NAMALWA (cell line): Measurements from ENCODE around the gene SLC16A13.
A peak's percentile ranks its signal among the peaks of the same experiment; 100 is the strongest.

ENCODE experiments used
- DNase-seq: peaks from one replicate; pipeline ENCODE4 v3.0.0-alpha.2; 2015; ENCODE audit warnings: low spot score

Gene SLC16A13

DNA sequence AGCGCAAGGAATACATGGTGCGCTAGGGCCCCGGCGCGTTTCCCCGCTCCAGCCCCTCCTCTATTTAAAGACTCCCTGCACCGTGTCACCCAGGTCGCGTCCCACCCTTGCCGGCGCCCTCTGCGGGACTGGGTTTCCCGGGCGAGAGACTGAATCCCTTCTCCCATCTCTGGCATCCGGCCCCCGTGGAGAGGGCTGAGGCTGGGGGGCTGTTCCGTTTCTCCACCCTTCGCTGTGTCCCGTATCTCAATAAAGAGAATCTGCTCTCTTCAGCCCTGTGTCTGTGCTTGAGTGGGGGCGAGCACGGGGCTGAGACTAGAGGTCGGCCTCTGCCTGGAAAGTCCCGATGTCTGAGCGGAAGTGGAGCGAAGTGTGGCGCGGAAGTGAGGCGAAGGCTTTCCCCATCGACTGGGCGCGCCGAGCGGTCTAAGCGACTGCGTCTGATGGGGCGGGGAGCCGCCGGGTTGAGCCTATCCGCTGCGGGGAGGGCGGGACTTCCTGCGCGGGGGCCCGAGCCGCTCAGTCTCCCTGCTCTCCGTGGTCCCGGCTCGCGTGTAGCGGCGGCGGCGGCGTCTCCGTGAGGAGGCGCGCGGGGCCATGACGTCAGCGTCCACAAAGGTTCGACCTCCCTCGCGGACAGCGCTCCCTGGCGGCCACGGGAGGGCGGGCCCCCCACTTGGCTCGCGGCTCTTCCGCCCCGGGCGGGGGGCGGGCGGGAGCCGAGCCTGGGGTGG is 21.4 kb upstream of the SLC16A13 start:
- DNase-seq = peak; percentile 93

DNA sequence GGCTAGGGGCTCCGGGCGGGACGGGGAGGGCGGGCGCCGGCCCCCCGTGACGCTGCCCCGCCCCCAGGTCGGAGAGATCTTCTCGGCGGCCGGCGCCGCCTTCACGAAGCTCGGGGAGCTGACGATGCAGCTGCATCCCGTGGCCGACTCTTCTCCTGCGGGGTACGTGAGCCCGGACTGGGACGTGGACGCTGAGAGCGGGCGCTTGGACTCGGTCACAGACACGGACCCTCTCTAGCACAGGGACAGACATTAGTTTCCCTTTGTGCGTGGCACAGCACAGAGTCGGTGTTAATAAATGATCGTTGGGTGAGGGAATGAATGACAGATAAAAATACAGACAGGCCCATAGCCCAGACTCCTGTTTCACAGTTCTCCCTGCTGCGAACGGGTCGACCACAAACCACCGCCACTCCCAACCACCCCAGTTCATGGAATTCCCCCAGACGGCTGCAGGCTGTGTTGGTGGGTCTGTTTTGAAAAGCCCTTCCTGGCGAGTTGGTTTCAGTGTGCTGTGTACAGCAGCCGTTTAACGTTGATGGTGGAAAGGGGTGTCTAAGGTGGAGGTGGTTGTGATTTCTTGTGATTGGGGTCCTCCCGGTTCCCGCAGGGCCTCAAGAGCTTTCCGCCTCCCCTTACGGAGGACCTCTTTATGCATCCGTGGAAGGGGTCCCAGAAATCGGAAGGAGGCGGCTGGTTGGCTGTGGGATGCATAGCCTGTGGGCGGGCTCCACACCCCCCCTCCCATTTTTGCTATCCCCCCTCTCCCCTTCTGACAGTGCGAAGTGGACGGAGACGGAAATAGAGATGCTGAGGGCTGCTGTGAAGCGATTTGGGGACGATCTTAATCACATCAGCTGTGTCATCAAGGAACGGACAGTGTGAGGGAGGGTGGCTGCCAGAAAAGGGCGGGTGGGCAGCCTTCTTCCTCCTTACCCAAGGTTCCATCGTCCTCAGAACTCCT is 20.5 kb upstream of the SLC16A13 start:
- DNase-seq = no peak

DNA sequence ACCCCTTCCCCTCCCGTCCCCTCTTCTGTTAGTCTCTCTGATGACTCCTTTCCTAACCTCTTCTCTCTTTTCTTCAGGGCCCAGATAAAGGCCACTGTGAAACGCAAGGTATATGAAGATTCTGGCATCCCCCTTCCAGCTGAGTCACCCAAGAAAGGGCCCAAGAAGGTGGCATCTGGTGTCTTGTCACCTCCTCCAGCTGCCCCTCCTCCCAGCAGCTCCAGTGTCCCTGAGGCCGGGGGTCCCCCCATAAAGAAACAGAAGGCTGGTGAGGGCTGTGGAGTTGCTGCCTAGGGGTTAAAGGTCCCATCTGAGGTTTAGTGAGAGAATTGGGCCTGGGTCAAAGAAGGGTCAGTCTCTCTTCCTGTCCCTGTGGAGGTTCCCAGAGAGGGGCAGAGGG is 19.4 kb upstream of the SLC16A13 start:
- DNase-seq = no peak

DNA sequence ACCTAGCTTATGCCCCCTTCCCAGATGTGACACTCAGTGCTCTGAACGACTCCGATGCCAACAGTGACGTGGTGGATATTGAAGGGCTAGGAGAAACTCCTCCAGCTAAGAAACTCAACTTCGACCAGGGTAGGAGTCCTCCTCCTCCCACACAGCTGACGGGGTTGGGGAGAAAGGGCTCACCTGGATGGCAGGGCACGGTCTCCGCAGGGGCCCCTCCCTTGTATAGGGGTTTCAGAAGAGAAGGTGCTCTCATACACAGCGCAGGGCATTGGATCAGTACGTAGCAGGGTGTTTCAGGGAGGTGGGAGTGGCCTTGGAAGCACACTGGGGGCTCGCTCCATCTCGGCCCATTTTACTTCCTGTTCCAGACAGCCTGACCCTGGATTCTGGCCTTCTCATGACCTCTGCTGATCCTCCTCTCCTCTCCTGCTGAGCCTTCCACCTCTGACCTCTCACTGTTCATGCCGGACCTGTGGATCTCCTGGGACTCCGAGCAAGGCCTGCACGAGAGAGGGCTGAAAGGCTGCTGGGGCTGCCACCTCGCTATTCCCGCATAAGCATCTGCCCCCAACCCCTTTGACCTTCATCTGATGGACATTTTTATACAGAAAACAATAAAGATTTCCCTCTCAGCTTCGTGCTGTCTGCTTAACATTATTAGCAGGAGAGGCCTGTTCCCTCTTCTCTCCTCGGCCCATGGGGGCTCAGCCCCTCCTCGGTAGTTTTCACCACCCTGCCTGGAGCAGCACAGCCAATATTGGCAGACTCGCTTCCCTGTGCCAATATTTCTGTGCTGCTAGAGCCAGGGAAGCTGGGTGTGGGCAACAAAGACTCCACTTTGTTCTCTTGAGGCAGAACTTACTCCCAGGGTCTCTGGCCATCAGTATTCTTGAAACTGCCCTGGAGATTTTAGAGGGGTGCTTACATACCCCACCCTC is 18.7 kb upstream of the SLC16A13 start:
- DNase-seq = no peak

DNA sequence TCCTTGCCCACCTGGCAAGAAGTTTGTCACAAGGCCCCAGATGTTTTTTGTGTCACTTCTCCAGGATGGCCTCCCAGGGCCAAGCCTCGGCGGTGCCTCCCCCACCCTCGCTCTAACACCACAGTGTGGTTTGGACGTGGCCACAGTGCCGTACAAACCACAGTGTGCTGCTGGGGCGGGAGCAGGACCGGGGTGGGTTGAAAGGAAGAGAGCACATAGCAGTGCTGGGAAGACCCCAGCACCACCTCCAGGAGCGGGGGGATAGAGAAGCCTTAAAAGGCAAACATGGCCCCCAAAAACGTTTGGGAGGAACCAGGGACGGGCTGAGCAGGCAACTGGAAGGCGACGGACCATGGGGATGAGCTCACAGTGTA is 18.0 kb upstream of the SLC16A13 start:
- DNase-seq = no peak

DNA sequence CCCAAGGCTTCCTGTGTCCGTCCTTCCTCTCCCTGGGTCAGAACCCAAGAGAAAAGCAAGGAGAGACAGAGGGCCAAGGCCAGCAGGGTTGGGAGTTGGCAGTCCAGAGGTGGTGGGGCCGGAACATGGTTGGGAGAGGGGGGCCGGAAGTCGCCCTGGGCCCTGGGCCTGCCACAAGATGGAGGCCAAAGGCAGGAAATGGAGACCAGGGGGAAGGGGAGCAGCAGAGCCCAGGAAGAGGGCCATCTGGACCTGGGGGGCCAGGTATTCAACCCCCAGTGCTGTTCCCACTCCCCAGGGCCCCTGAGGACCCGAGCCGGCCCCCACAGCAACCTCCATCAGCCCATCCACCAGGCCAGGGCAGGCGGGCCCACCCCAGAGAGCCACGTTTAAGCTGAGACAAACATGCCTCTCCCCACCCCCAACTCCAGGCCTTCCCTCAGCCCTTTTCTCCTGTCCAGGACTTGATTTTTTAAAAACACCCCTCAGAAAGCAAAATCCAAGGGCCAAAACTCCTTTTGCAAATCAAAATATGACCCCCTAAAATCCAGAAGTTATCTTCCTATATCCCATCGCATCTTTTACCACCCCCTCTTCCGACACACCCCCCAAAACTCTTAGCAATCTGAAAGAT is 17.4 kb upstream of the SLC16A13 start:
- no peak for DNase-seq

DNA sequence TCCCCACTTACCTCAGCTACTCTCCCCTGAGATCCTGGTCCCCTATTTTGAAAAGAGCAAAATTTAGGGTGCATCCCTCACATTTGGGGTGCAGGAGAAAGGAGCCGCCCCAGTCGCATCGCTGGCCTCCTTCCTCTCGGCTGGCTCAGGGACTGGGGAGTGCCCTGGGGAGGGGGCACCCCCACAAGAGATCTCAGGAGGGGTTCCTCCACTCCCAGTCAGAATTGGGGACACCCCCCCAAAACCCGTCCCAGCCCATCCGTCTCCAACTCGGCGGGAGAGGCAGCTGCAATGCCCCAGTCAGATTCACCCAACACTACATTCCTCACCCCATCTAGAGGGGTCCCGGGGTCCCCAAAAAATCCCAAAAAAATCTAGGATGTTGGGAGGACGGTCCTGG is 16.4 kb upstream of the SLC16A13 start:
- no peak for DNase-seq

DNA sequence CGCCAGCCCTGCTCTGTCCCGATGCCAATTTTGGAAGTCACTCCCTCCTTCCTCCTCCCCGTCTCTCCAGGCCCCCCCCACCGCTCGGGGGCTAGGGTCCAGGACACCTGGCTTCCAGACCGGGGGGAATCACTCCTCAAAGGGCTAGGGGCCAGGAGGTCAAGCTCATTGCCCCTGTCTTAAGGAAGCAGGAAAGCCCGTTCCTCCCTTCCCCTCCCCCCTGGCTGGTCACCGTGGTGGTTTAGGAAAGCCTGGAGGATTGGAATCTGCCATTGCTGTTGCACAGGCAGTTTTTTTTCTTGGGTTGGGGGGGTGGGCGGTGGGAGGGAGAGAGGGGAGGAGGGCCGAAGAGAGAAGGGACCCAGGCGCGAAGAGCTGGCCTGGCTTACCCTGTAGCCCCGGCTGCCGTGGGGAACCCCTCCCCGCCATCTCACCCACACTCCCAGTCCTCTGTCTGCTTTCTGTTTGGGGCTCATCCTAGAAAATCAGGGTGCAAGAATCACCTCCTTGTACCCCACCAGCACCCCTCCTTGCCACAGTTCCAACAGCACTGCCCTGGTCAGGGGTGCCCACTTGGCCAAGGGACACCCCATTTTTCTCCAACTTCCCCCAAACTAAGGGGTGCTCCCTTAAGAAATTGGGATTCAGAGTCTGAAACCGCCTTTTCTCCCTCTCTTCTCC is 15.8 kb upstream of the SLC16A13 start:
- DNase-seq = no peak

DNA sequence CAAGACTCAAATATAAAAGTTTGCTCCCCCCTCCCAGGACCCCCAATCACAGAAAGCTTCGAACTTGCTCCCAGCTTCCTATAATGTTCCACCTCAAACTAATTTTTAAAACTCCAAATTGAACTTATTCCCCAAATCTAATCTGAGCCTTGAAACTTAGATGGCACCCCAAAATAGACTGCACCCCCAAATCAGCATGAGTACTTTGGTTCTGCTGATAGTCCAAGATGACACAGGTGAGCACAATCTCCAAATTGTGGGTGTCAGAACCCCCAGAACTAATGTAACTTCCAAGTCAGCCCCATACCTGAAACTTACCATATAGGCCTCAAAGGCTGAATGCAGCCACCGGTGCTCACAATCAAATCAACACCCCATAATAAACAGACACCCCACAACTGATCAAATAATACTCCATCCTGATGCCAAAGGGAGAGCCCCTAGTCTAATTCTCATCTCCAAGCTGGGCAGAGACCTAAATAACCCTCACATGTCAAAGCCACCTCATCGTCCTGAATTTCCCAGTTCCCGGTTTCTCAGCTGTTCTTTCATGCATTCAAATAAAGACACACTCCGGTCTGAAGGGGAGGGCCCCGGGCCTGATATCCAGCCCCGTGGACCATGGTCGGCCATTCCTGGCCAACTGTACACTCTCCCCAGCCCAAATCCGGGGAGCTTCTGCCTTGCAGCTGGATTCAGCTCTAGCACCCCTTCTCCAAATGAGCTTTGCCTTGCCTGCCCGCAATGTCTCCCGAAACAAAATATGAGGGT is 14.7 kb upstream of the SLC16A13 start:
- no peak for DNase-seq

DNA sequence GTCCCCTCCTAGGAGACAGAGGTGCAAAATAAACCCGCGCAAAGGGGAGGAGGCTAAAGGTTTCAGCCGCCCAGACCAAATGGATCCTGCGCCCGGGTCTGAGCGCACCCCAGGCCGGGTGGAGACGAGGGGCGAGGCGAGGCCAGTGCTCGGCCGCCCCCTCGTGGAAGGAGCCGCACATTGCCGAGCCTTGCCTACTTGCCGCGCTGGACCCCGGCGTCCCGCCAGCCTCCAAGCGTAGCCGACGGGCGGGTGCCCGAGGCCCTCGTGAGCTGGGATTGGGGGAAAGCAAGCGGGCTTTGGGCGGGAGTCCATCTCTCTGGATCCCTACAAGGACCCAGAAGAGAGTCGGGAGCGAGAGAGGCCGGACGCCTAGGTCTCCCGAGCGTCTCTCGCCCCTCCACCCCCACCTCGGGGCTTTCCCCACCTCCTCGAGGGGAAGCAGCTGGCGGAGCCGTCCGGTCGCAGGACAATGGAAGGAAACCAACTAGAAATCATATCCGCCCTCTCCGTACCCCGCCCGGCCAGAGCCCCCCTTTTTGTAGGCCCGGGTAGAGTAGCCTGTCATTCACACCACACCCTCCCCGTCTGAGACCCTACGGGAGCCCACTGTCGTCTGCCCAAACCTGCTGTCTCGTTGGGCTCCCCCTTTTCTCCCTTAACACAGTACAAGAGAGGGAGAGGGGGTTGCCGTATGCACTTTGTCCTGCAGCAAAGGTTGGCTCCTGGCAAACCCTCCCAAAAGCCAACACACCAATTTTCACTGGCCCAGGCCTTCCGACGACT is 13.6 kb upstream of the SLC16A13 start:
- peak; percentile 73 for DNase-seq

DNA sequence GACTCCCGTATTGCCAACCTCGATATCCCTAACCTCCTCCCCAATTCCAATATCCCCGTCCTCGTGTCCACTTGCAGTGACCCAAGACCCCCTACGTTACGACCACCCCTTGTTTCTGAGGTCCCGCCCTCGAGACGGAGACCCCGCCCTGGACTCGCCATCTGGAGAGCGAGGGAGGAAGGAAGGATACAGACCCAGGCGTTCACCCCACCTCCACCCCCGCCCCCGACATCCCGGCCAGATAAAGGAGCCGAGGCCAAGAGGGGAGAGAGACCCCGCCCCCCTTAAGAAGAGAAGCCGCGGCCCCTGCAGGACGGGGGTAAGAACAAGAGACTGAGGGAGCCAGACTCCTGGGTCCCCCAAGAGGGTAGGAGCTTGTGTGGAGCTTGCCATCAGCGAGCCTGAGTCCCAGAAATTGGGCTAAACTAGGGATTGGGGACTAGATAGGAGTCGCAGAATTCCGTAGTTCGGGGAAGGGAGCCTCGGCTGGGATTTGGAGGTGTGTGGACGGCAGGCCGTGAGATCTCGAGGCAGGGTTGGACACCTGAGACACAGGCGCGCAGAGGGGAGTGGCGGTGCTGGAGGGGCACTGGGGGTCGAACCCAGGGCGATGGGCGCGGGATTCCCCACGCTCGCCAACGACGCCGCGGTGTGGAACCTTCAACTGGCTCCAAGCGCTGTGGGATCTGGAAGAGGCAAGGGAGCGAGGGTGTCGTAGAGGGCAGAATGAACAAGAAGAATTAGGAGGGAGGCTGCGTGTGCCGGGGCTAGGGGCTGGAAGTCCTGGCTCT is 12.8 kb upstream of the SLC16A13 start, which contains the start of gene BCL6B:
BCL6B (plus strand) TSS at position 270 of the 791 bp plus-strand sequence. CDS start 622 bp downstream, outside the sequence.
- no peak for DNase-seq

DNA sequence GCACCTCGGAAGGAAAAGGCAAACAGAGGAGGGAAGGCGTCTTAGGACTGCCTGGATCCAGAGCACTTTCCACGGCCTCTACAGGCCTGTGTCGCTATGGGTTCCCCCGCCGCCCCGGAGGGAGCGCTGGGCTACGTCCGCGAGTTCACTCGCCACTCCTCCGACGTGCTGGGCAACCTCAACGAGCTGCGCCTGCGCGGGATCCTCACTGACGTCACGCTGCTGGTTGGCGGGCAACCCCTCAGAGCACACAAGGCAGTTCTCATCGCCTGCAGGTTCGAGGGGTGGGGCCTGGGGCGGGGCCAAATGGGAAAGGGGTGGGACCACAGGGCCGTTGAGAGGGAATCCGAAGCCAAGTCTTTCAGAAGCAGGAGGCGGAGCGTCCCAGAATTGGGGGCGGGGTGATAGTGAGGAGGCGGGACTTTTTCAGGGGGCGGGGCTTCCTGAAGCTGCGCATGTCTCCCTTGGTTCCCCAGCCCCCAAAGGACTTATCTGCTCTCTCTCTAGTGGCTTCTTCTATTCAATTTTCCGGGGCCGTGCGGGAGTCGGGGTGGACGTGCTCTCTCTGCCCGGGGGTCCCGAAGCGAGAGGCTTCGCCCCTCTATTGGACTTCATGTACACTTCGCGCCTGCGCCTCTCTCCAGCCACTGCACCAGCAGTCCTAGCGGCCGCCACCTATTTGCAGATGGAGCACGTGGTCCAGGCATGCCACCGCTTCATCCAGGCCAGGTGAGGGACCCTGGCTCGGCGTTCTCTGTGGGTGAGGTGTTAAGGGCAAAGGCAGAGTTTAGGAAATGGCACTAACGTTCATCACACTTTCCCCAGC is 12.0 kb upstream of the SLC16A13 start:
- DNase-seq = peak; percentile 61

DNA sequence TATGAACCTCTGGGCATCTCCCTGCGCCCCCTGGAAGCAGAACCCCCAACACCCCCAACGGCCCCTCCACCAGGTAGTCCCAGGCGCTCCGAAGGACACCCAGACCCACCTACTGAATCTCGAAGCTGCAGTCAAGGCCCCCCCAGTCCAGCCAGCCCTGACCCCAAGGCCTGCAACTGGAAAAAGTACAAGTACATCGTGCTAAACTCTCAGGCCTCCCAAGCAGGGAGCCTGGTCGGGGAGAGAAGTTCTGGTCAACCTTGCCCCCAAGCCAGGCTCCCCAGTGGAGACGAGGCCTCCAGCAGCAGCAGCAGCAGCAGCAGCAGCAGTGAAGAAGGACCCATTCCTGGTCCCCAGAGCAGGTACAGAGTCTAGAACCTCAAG is 11.4 kb upstream of the SLC16A13 start:
- DNase-seq = no peak

DNA sequence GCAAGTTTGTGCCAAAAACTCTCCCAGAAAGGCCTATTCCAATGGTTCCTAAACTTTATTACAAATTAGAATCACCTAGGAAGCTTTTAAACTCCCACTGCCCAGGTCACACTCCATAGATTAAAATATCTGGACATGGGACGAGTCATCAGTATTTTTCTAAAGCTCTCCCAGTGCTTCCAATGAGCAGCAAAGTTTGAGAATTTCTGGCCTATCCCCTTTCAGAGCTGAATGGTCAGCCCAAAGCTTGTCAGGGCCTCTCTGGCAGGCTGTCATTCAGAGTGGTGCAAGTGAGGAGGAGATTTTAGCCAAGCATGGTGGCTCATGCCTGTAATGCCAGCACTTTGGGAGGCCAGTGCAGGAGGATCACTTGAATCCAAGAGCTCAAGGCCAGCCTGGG is 10.6 kb upstream of the SLC16A13 start:
- no peak for DNase-seq

DNA sequence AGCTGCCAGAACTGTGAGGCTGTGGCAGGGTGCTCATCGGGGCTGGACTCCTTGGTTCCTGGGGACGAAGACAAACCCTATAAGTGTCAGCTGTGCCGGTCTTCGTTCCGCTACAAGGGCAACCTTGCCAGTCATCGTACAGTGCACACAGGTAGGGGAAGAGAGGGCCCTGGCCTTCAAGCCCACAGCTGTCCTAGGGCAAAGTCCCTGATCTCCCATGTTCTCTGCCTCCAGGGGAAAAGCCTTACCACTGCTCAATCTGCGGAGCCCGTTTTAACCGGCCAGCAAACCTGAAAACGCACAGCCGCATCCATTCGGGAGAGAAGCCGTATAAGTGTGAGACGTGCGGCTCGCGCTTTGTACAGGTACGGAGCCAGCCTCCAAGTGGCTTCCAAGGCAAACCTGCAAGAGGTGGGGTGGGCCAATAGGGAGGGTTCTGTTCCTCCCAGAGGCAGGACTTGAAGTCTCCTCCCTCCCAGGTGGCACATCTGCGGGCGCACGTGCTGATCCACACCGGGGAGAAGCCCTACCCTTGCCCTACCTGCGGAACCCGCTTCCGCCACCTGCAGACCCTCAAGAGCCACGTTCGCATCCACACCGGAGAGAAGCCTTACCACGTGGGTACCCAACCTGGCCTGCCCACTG is 9.2 kb upstream of the SLC16A13 start:
- DNase-seq = no peak

DNA sequence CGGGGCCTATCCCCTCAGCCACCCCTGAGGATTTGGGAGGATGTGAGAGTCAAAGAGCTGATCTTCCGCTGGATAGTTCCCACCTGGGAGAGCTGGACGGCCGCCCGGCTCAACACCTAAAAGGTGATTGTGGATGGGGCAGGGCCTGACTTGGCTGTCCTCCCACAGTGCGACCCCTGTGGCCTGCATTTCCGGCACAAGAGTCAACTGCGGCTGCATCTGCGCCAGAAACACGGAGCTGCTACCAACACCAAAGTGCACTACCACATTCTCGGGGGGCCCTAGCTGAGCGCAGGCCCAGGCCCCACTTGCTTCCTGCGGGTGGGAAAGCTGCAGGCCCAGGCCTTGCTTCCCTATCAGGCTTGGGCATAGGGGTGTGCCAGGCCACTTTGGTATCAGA is 8.5 kb upstream of the SLC16A13 start:
- DNase-seq = no peak

DNA sequence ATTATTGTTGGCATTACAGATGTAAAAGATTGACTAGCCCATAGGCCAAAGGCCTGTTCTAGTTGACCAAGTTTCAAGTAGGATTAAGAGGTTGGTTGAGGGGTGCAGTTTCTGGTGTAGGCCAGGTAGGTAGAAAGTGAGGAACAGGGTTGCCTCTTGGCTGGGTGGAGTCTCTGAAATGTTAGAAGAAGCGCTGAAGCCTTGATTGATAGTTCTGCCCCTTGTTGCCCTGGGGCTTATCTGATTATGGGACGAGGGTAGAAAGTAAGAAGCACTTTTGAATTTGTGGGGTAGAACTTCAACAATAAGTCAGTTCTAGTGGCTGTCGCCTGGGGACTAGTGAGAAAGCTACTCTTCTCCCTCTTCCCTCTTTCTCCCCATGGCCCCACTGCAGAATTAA is 6.7 kb upstream of the SLC16A13 start:
- no peak for DNase-seq
